ENCODE measurements around the gene SCAF8. TPM values are rescaled to one million over a fixed set of nuclear protein-coding genes. Genes with fewer than 3 reads are reported as not detected.
A peak's percentile ranks its signal among the peaks of the same experiment; 100 is the strongest.

The SCAF8 gene
- total RNA-seq, 1 donor = 47.6 TPM

DNA sequence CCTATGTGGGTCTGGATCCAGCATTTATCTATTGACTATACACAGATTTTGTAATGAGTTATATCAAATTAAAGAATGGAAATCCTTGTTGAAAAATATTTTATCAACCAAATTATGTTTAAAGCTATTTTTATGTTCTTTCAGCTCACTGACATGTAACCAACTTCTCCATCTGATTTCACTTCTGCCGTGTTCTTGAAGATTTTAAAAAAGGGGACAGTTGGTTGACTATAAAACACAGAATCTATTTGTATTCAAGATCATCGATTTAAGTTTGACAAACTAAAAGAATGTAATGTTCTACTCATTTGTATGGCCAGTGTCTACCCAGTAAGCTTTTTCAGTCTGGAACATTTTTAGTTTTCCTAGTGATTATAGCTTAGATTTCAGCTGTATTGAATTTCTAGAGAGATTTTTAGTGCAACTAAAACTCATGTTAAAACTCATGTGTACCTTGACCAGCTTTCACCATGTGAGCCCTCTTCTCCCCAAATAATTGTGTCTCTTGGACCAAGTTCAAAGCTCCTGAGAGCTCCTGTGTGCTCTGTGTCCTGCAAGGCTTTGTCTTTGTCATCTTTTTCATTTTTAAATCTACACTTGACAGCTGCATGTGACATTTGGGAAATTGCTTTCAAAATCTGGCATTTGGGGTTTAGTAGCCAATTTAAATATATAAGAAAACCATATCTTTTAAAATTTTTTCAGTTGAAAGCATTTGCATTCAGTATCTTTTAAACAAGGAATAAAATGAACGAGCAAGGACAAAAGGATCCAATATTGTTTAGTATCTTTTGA is 143.5 kb downstream of the SCAF8 start:
- TF ChIP-seq, protein P1, sequence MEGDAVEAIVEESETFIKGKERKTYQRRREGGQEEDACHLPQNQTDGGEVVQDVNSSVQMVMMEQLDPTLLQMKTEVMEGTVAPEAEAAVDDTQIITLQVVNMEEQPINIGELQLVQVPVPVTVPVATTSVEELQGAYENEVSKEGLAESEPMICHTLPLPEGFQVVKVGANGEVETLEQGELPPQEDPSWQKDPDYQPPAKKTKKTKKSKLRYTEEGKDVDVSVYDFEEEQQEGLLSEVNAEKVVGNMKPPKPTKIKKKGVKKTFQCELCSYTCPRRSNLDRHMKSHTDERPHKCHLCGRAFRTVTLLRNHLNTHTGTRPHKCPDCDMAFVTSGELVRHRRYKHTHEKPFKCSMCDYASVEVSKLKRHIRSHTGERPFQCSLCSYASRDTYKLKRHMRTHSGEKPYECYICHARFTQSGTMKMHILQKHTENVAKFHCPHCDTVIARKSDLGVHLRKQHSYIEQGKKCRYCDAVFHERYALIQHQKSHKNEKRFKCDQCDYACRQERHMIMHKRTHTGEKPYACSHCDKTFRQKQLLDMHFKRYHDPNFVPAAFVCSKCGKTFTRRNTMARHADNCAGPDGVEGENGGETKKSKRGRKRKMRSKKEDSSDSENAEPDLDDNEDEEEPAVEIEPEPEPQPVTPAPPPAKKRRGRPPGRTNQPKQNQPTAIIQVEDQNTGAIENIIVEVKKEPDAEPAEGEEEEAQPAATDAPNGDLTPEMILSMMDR (IDR thresholded peaks at IDR 0.05; ENCODE audit: insufficient read depth, low read length) = no peak
- DNase-seq (ENCODE audit: low read depth) = no peak
- no peak overlapping the region for H3K4me3 ChIP-seq (ENCODE audit: low read depth, low read length)

DNA sequence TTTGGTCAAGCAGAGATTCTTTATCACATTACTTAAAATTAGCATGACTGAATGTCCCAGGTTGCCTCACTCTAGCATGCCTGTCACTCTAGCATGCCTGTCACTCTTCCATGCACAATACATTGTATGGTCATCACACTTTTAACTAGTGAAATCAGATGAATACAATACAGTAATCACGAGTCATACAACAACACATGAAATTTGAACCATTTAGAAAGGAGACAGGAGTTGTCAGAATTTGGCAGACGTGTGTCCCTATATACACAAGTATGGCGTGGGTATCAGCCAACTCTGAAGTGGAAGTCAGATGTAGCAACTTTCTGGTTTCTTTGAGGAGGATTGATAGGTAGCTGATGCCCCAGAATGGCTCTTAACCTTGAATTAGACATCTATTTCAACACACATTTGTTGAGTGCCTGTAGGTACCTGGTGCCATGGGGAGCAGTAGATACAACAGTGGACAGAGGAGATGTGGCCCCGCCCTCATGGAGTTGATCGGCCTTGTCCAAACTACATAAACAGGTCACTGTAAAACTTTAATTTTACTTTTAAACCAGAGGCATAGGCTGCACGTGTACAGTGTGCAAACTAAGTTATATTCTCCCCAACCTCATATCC is 145.8 kb downstream of the SCAF8 start:
- peak; percentile 17 for DNase-seq (ENCODE audit: low read depth)
- TF ChIP-seq, protein P1 (IDR thresholded peaks at IDR 0.05; ENCODE audit: insufficient read depth, low read length) = no peak
- no peak overlapping the region for H3K4me3 ChIP-seq (ENCODE audit: low read depth, low read length)

DNA sequence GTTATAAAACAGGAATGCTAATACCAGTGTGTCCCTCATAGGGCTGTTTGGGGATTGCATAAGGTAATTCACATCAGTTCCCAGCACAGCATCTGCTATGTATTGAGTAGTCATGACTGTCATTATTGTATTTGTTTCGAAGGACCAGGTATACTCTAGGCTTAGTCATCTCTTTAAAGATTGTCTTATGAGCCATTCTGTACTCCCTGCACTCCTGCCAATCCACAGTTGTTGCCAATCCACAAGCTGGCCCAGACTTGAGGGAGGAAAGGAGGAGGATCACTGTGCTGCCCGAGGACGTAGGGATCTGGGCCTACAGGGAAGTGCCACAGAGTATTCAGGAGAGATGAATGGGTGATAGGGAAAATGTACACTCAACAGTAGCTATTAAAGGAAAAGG is 148.9 kb downstream of the SCAF8 start:
- no peak overlapping the region for H3K4me3 ChIP-seq (ENCODE audit: low read depth, low read length)
- TF ChIP-seq, protein P1 (IDR thresholded peaks at IDR 0.05; ENCODE audit: insufficient read depth, low read length) = no peak
- peak; percentile 51 for DNase-seq (ENCODE audit: low read depth)

Small RNA genes within 50 kb of the gene (small RNA-seq; reads per million reads assigned to genes)
- gene MIR1273C = not detected
- gene RNU6-824P = not detected

Other genes starting within 250 kb of the SCAF8 start
- 4.3 and 11.7 TPM in 2 replicates for gene CNKSR3, start 222.7 kb upstream of the SCAF8 start, total RNA-seq (ENCODE audit: low replicate concordance)